Testis (tissue), 2 donors: Measurements from ENCODE around the gene PXMP4.

ENCODE experiments used
- CTCF ChIP-seq, 3 experiments: fragments of 450-650 bp in 2 of 3; fragments of 200-600 bp in 1 of 3; sonication (generic) in 1 of 3; IDR thresholded peaks; one replicate each; pipeline ENCODE4 v1.5.1; 2016 to 2019; ENCODE audit warnings: antibody characterized with exemption in 3 of 3, mild to moderate bottlenecking in 2 of 3, moderate library complexity in 1 of 3
- POLR2A ChIP-seq: fragments of 450-650 bp; IDR thresholded peaks from one replicate; pipeline ENCODE4 v1.6.1; 2017; ENCODE audit warnings: antibody characterized with exemption, mild to moderate bottlenecking, moderate library complexity

GRCh38 chr20:33681728-33682353 is 38.3 kb downstream of the PXMP4 start:
- TF ChIP-seq POLR2A (no peak), CTCF (IDR thresholded peaks at IDR 0.05) (no peak)
